SU-DHL-6 (cell line): ENCODE measurements around the gene GABRD.

Experiments
- H2AFZ ChIP-seq: fragments of 200-600 bp; sonication (generic); 2 replicates; pipeline ENCODE4 v1.6.1; 2014; ENCODE audit warnings: low read depth, mild to moderate bottlenecking, moderate library complexity, mixed read lengths, antibody characterized with exemption, low read length; ENCODE audit not compliant: severe bottlenecking
- H3F3A ChIP-seq: fragments of 200-600 bp; shearing (Covaris generic); 2 replicates; pipeline ENCODE4 v1.6.0; 2016; ENCODE audit warnings: antibody characterized with exemption, mild to moderate bottlenecking; ENCODE audit not compliant: insufficient read depth
- H3K27ac ChIP-seq: fragments of 200-600 bp; sonication (generic); 2 replicates; pipeline ENCODE4 v1.5.1; 2016; ENCODE audit warnings: low read depth, mild to moderate bottlenecking, low read length, moderate library complexity, mixed read lengths
- H3K27me3 ChIP-seq: fragments of 200-600 bp; sonication (generic), shearing (Covaris generic); 2 replicates; pipeline ENCODE4 v1.6.0; 2014; ENCODE audit warnings: mild to moderate bottlenecking, low read length
- H3K36me3 ChIP-seq: fragments of 200-600 bp; sonication (generic); 2 replicates; pipeline ENCODE4 v1.6.1; 2014; ENCODE audit warnings: mild to moderate bottlenecking, low read length, mixed read lengths
- H3K4me2 ChIP-seq: fragments of 300-600, 200-600 bp; shearing (Covaris generic), sonication (generic); 2 replicates; pipeline ENCODE4 v1.6.0; 2014; ENCODE audit warnings: low read length, low read depth, mild to moderate bottlenecking; ENCODE audit not compliant: poor library complexity, severe bottlenecking
- H3K4me3 ChIP-seq: fragments of 200-600 bp; sonication (generic); 2 replicates; pipeline ENCODE4 v1.5.1; 2014; ENCODE audit warnings: antibody characterized with exemption, low read length, mild to moderate bottlenecking, mixed read lengths; ENCODE audit not compliant: insufficient read depth, poor library complexity, severe bottlenecking
- H3K79me2 ChIP-seq: fragments of 200-600 bp; sonication (generic); 2 replicates; pipeline ENCODE4 v1.6.1; 2014; ENCODE audit warnings: mild to moderate bottlenecking, low read length, moderate library complexity; ENCODE audit not compliant: insufficient read depth
- H3K9ac ChIP-seq: fragments of 200-600 bp; sonication (generic); 2 replicates; pipeline ENCODE4 v1.7.0; 2014; ENCODE audit warnings: mild to moderate bottlenecking, low read length
- H3K9me2 ChIP-seq: fragments of 200-600 bp; sonication (generic); replicated peaks from 2 replicates; pipeline ENCODE4 v1.6.1; 2014; ENCODE audit warnings: low read length; ENCODE audit not compliant: insufficient read depth
- H3K9me3 ChIP-seq: fragments of 200-600 bp; sonication (generic); 2 replicates; pipeline ENCODE4 v1.6.1; 2014; ENCODE audit warnings: low read length, mixed read lengths; ENCODE audit not compliant: insufficient read depth
- H4K20me1 ChIP-seq: fragments of 200-600 bp; sonication (generic); 2 replicates; pipeline ENCODE4 v1.6.1; 2014; ENCODE audit warnings: low read depth, mild to moderate bottlenecking, antibody characterized with exemption, low read length, moderate library complexity, mixed read lengths
- CTCF ChIP-seq: fragments of 200-600 bp; sonication (generic); IDR thresholded peaks from one replicate; pipeline ENCODE4 v1.5.1; 2017; ENCODE audit warnings: antibody characterized with exemption, mild to moderate bottlenecking, low read length, moderate library complexity; ENCODE audit not compliant: insufficient read depth, poor library complexity, severe bottlenecking
- EZH2phosphoT487 ChIP-seq: fragments of 200-600 bp; sonication (generic), shearing (Covaris generic); conservative IDR thresholded peaks from 2 replicates; pipeline ENCODE4 v1.6.1; 2018; ENCODE audit warnings: mild to moderate bottlenecking, antibody characterized with exemption, low read length, moderate library complexity, mixed read lengths

Gene GABRD

GRCh38 chr1:2029561-2029960 lies 10.4 kb downstream of the GABRD start:
- Histone ChIP-seq H3K9ac (no peak overlapping the region), H3K36me3 (no peaks in the 10 kb centered on the region), H4K20me1 (no peaks in the 10 kb centered on the region), H3K4me2 (no peak overlapping the region), H3F3A (no peaks in the 10 kb centered on the region), H2AFZ (no peak overlapping the region), H3K79me2 (no peaks in the 10 kb centered on the region), H3K27ac (no peak overlapping the region), H3K9me2 (no peaks in the 10 kb centered on the region), H3K4me3 (no peak overlapping the region), H3K27me3 (no peaks in the 10 kb centered on the region), H3K9me3 (no peaks in the 10 kb centered on the region)
- TF ChIP-seq CTCF (no peak), EZH2phosphoT487 (no peak)

- Histone ChIP-seq H3F3A (no peaks in the 10 kb centered on the region), H3K4me3 (no peak overlapping the region), H2AFZ (no peak overlapping the region), H3K27ac (no peak overlapping the region), H3K79me2 (no peaks in the 10 kb centered on the region), H3K36me3 (no peaks in the 10 kb centered on the region), H3K4me2 (no peak overlapping the region), H3K9me3 (no peaks in the 10 kb centered on the region), H3K27me3 (no peaks in the 10 kb centered on the region), H4K20me1 (no peaks in the 10 kb centered on the region), H3K9me2 (no peaks in the 10 kb centered on the region), H3K9ac (no peak overlapping the region)
- no peak for TF ChIP-seq CTCF
- TF ChIP-seq EZH2phosphoT487 = no peak
Observed at GRCh38 chr1:2030076-2030871, 11.1 kb downstream of the GABRD start.

GRCh38 chr1:2031546-2032540 lies 12.7 kb downstream of the GABRD start:
- H3K9me3 ChIP-seq = no peaks in the 10 kb centered on the region
- H3K9me2 ChIP-seq = no peaks in the 10 kb centered on the region
- no peak for TF ChIP-seq EZH2phosphoT487
- TF ChIP-seq CTCF = no peak
- H3F3A ChIP-seq = no peaks in the 10 kb centered on the region
- no peak overlapping the region for H3K4me2 ChIP-seq
- H3K27ac ChIP-seq = no peak overlapping the region
- H4K20me1 ChIP-seq = no peaks in the 10 kb centered on the region
- H2AFZ ChIP-seq = no peak overlapping the region
- no peaks in the 10 kb centered on the region for H3K27me3 ChIP-seq
- no peaks in the 10 kb centered on the region for H3K79me2 ChIP-seq
- no peak overlapping the region for H3K4me3 ChIP-seq
- no peak overlapping the region for H3K9ac ChIP-seq
- H3K36me3 ChIP-seq = no peaks in the 10 kb centered on the region
